GM12878 (cell line): Measurements from ENCODE around the gene TRAF3IP1. TPM values are rescaled to one million over a fixed set of nuclear protein-coding genes. Genes with fewer than 3 reads are reported as not detected.

Experiments used
- BACH1 ChIP-seq: fragments of 450-650 bp; IDR thresholded peaks from 2 replicates; pipeline ENCODE4 v1.6.1; 2017; ENCODE audit warnings: mild to moderate bottlenecking, borderline replicate concordance
- CHD1 ChIP-seq: IDR thresholded peaks from 2 replicates; pipeline ENCODE4 v1.6.1; 2012; ENCODE audit warnings: low read depth, low read length, improper control_type of control experiment
- CREB1 ChIP-seq: IDR thresholded peaks from 2 replicates; pipeline ENCODE4 v1.6.1; 2012; ENCODE audit warnings: low read depth, mild to moderate bottlenecking, inconsistent platforms
- CREM ChIP-seq: IDR thresholded peaks from 2 replicates; pipeline ENCODE4 v1.6.1; 2014; ENCODE audit warnings: antibody characterized with exemption, low read depth
- FOS ChIP-seq: IDR thresholded peaks from 3 replicates; pipeline ENCODE4 v1.6.1; 2011; ENCODE audit warnings: borderline replicate concordance; ENCODE audit not compliant: insufficient read length; ENCODE audit errors: extremely low read depth
- HCFC1 ChIP-seq: fragments of 150-350 bp; IDR thresholded peaks from 2 replicates; pipeline ENCODE4 v1.6.1; 2014; ENCODE audit warnings: low read length
- IRF4 ChIP-seq: IDR thresholded peaks from 2 replicates; pipeline ENCODE4 v1.6.1; 2011; ENCODE audit warnings: low read depth, low read length
- NFYA ChIP-seq: IDR thresholded peaks from 2 replicates; pipeline ENCODE4 v1.6.1; 2011; ENCODE audit warnings: low read depth, mild to moderate bottlenecking, low read length, improper control_type of control experiment, borderline replicate concordance
- NFYB ChIP-seq: IDR thresholded peaks from 2 replicates; pipeline ENCODE4 v1.6.1; 2011; ENCODE audit warnings: low read depth, mild to moderate bottlenecking, low read length, improper control_type of control experiment, moderate library complexity; ENCODE audit not compliant: insufficient read depth
- NRF1 ChIP-seq: conservative IDR thresholded peaks from 2 replicates; pipeline ENCODE4 v1.6.1; 2011; ENCODE audit warnings: mild to moderate bottlenecking, low read depth, low read length, improper control_type of control experiment
- RCOR1 ChIP-seq: conservative IDR thresholded peaks from 2 replicates; pipeline ENCODE4 v1.6.1; 2012; ENCODE audit warnings: low read depth, low read length, improper control_type of control experiment
- RUNX3 ChIP-seq: IDR thresholded peaks from 2 replicates; pipeline ENCODE4 v1.6.1; 2012; ENCODE audit warnings: low read length, inconsistent platforms
- STAT1 ChIP-seq: fragments of 450-650 bp; conservative IDR thresholded peaks from 2 replicates; pipeline ENCODE4 v1.6.1; 2014; ENCODE audit warnings: antibody characterized with exemption, mild to moderate bottlenecking
- SUPT20H ChIP-seq: IDR thresholded peaks from 2 replicates; pipeline ENCODE4 v1.6.1; 2011; ENCODE audit warnings: low read depth, mild to moderate bottlenecking, low read length, moderate library complexity, borderline replicate concordance; ENCODE audit not compliant: control insufficient read depth
- ZNF622 ChIP-seq: fragments of 450-650 bp; IDR thresholded peaks from 2 replicates; pipeline ENCODE4 v1.6.1; 2017; ENCODE audit warnings: mild to moderate bottlenecking, inconsistent platforms
- polyA plus RNA-seq, 11 experiments: library from polyadenylated mRNA; depleted of rRNA in 4 of 11; unstranded in 6 of 11; stranded (reverse) in 5 of 11; fragments of >200 nt; fragmentation: Nextera tagmentation in 4 of 11; fragmentation: Illumina TruSeq in 1 of 11; extraction: Ambion mirVana in 4 of 11; extraction: Trizol in 1 of 11; gene quantifications; 1 replicate in 1 of 11; 2 replicates in 10 of 11; pipeline versions ENCODE4 v1.2.1 to v1.2.3, GENCODE V29; 2011 to 2016; ENCODE audit warnings: inconsistent platforms in 2 of 11, missing spikeins in 2 of 11, low read depth in 1 of 11
- total RNA-seq, 4 experiments: library from RNA; depleted of rRNA in 3 of 4; stranded (reverse); fragments of >200 nt in 3 of 4; fragmentation: Illumina TruSeq in 1 of 4; extraction: Trizol in 1 of 4; gene quantifications; 2 replicates each; pipeline versions ENCODE4 v1.2.1 to v1.2.3, GENCODE V29; 2013 to 2021
- TF ChIP-seq, protein P1 (sequence below): fragments of 450-650 bp; IDR thresholded peaks from 2 replicates; pipeline ENCODE4 v1.6.1; 2017; ENCODE audit warnings: mild to moderate bottlenecking, moderate library complexity
- TF ChIP-seq, protein P2 (sequence below): IDR thresholded peaks from 2 replicates; pipeline ENCODE4 v1.6.1; 2012; ENCODE audit warnings: low read depth, low read length, improper control_type of control experiment
- TF ChIP-seq, protein P3 (sequence below): fragments of 450-650 bp; IDR thresholded peaks from 2 replicates; pipeline ENCODE4 v1.6.1; 2017; ENCODE audit warnings: borderline replicate concordance
- TF ChIP-seq, protein P4 (sequence below): fragments of 450-650 bp; IDR thresholded peaks from 2 replicates; pipeline ENCODE4 v1.6.1; 2017; ENCODE audit warnings: mild to moderate bottlenecking, moderate library complexity

The TRAF3IP1 gene
- total and polyA plus RNA-seq, 10 of the 15 experiments (the other 5 are each of a cell fraction or from before 2014, with no cell fraction given): 1.6 to 7.5 (median 3.6) TPM

DNA sequence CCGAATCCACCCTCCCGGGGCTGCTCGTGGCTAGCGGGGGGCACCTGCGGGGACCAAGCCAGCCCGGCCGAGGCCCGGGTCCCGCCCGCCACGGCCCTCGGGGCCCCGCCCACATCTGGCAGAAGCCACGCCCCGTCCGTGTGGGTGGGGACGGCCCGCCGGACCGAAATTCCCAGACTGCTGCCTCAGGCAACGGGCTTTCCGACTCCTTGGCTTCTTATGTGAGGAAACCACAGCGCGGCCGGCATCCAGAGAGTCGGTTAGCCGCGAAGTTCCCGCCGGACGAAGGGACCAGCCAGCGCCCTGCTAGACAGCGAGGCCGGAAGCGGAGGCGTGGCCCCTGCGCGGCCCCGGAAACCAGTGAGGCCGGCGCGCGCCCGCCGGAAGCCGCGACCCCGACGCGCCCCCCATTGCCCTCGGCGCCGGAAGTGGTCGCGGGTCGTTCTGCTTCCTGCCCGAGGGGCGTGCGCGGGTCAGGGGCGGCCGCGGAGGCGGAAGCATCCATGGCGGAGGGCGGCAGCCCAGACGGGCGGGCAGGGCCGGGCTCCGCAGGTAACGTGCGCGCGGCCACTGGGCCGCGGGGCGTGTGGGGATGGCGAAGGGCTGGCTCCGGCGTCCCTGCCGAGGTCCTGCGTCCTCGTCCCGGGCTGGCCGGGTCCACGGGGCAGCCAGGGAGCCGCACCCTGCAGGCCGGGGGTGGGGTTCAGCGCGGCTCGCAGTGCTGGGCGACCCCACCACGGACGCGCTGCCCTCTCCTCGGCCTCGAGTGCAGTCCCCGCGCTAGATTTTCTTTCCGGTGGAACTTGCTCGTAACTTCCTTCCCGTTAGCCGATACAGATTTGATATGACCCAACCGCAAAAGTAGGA is 106.5 kb downstream of the TRAF3IP1 start, which contains the start of gene ASB1 (continued):
- TF ChIP-seq NFYB: no peak
- TF ChIP-seq CHD1: no peak
- peak; percentile 41; the same call in 1 of the 2 replicates for TF ChIP-seq STAT1
- TF ChIP-seq RCOR1: no peak
- TF ChIP-seq IRF4: no peak
- no peak for TF ChIP-seq SUPT20H
- 0 out of 2 replicates have a peak, but pooled peaks have one; percentile 6 for TF ChIP-seq CREM
- TF ChIP-seq, protein P1, sequence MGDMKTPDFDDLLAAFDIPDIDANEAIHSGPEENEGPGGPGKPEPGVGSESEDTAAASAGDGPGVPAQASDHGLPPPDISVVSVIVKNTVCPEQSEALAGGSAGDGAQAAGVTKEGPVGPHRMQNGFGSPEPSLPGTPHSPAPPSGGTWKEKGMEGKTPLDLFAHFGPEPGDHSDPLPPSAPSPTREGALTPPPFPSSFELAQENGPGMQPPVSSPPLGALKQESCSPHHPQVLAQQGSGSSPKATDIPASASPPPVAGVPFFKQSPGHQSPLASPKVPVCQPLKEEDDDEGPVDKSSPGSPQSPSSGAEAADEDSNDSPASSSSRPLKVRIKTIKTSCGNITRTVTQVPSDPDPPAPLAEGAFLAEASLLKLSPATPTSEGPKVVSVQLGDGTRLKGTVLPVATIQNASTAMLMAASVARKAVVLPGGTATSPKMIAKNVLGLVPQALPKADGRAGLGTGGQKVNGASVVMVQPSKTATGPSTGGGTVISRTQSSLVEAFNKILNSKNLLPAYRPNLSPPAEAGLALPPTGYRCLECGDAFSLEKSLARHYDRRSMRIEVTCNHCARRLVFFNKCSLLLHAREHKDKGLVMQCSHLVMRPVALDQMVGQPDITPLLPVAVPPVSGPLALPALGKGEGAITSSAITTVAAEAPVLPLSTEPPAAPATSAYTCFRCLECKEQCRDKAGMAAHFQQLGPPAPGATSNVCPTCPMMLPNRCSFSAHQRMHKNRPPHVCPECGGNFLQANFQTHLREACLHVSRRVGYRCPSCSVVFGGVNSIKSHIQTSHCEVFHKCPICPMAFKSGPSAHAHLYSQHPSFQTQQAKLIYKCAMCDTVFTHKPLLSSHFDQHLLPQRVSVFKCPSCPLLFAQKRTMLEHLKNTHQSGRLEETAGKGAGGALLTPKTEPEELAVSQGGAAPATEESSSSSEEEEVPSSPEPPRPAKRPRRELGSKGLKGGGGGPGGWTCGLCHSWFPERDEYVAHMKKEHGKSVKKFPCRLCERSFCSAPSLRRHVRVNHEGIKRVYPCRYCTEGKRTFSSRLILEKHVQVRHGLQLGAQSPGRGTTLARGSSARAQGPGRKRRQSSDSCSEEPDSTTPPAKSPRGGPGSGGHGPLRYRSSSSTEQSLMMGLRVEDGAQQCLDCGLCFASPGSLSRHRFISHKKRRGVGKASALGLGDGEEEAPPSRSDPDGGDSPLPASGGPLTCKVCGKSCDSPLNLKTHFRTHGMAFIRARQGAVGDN: peak; percentile 76
- TF ChIP-seq, protein P2, sequence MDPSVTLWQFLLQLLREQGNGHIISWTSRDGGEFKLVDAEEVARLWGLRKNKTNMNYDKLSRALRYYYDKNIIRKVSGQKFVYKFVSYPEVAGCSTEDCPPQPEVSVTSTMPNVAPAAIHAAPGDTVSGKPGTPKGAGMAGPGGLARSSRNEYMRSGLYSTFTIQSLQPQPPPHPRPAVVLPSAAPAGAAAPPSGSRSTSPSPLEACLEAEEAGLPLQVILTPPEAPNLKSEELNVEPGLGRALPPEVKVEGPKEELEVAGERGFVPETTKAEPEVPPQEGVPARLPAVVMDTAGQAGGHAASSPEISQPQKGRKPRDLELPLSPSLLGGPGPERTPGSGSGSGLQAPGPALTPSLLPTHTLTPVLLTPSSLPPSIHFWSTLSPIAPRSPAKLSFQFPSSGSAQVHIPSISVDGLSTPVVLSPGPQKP: peak; percentile 83
- TF ChIP-seq, protein P3, sequence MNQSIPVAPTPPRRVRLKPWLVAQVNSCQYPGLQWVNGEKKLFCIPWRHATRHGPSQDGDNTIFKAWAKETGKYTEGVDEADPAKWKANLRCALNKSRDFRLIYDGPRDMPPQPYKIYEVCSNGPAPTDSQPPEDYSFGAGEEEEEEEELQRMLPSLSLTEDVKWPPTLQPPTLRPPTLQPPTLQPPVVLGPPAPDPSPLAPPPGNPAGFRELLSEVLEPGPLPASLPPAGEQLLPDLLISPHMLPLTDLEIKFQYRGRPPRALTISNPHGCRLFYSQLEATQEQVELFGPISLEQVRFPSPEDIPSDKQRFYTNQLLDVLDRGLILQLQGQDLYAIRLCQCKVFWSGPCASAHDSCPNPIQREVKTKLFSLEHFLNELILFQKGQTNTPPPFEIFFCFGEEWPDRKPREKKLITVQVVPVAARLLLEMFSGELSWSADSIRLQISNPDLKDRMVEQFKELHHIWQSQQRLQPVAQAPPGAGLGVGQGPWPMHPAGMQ: no peak
- TF ChIP-seq RUNX3: peak; percentile 62
- peak; percentile 34; the same call in 1 of the 2 replicates for TF ChIP-seq HCFC1
- no peak for TF ChIP-seq CREB1
- TF ChIP-seq ZNF622: no peak
- TF ChIP-seq NFYA: no peak
- TF ChIP-seq, protein P4, sequence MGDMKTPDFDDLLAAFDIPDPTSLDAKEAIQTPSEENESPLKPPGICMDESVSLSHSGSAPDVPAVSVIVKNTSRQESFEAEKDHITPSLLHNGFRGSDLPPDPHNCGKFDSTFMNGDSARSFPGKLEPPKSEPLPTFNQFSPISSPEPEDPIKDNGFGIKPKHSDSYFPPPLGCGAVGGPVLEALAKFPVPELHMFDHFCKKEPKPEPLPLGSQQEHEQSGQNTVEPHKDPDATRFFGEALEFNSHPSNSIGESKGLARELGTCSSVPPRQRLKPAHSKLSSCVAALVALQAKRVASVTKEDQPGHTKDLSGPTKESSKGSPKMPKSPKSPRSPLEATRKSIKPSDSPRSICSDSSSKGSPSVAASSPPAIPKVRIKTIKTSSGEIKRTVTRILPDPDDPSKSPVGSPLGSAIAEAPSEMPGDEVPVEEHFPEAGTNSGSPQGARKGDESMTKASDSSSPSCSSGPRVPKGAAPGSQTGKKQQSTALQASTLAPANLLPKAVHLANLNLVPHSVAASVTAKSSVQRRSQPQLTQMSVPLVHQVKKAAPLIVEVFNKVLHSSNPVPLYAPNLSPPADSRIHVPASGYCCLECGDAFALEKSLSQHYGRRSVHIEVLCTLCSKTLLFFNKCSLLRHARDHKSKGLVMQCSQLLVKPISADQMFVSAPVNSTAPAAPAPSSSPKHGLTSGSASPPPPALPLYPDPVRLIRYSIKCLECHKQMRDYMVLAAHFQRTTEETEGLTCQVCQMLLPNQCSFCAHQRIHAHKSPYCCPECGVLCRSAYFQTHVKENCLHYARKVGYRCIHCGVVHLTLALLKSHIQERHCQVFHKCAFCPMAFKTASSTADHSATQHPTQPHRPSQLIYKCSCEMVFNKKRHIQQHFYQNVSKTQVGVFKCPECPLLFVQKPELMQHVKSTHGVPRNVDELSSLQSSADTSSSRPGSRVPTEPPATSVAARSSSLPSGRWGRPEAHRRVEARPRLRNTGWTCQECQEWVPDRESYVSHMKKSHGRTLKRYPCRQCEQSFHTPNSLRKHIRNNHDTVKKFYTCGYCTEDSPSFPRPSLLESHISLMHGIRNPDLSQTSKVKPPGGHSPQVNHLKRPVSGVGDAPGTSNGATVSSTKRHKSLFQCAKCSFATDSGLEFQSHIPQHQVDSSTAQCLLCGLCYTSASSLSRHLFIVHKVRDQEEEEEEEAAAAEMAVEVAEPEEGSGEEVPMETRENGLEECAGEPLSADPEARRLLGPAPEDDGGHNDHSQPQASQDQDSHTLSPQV: 0 out of 2 replicates have a peak, but pooled peaks have one; percentile 29
- TF ChIP-seq NRF1: no peak
- TF ChIP-seq FOS: no peak
- TF ChIP-seq BACH1: peak; percentile 66
